Upper lobe of right lung (tissue), 1 donor: Measurements from ENCODE around the gene SAMD4A. TPM values are rescaled to one million over a fixed set of nuclear protein-coding genes. Genes with fewer than 3 reads are reported as not detected.
"Not testable (repeated sequence)": the region's sequence is repeated elsewhere in the genome, so short reads cannot be mapped to it uniquely, and the experiment has no call there.

ENCODE experiments used
- ATAC-seq: fragments of 200-7000 bp; cut with Tn5 transposase; one replicate; pipeline ENCODE4 v1.9.1; 2020; ENCODE audit warnings: mild to moderate bottlenecking, moderate library complexity
- DNase-seq: peaks from one replicate; pipeline ENCODE4 v3.0.0-alpha.2; 2020
- H3K27ac ChIP-seq: fragments of 200-600 bp; one replicate; pipeline ENCODE4 v1.8.0; 2022
- H3K27me3 ChIP-seq: fragments of 200-600 bp; one replicate; pipeline ENCODE4 v1.8.0; 2022; ENCODE audit warnings: mild to moderate bottlenecking
- H3K36me3 ChIP-seq: fragments of 200-600 bp; one replicate; pipeline ENCODE4 v1.8.0; 2022
- H3K4me1 ChIP-seq: fragments of 200-600 bp; one replicate; pipeline ENCODE4 v1.8.0; 2022
- H3K4me3 ChIP-seq: fragments of 200-600 bp; one replicate; pipeline ENCODE4 v1.8.0; 2022; ENCODE audit warnings: mild to moderate bottlenecking
- H3K9me3 ChIP-seq: fragments of 200-600 bp; one replicate; pipeline ENCODE4 v1.8.0; 2022
- intact Hi-C: fragments of 100-400 bp; cut with DNase I; formaldehyde crosslinking; loops from one replicate; pipeline ENCODE4 v1.11.0; 2022
- total RNA-seq: library from RNA; stranded (reverse); fragmentation: NEBNext Ultra II Directional; extraction: Animal tissue kit (Norgen Biotek cat#: 25700); gene quantifications from one replicate; pipeline ENCODE4 v1.2.1, GENCODE V29; 2021
- TF ChIP-seq, protein P1 (sequence below): fragments of 200-600 bp; IDR thresholded peaks from one replicate; pipeline ENCODE4 v1.8.0; 2022; ENCODE audit warnings: antibody characterized with exemption
- donor health status: DM: no; HTN: yes; CAD: no; lungs with severe emphysema.

Gene SAMD4A
- total RNA-seq, 1 donor from 2014 or later, result 39.1 TPM

GRCh38 chr14:54622192-54622958 is 55.4 kb downstream of the SAMD4A start:
- ATAC-seq (no peak), DNase-seq (no peak)
- Histone ChIP-seq H3K9me3 (no peaks in the 10 kb centered on the region), H3K4me3 (no peak overlapping the region), H3K4me1 (peaks cover 20% of the 10 kb centered on the region), H3K27ac (no peak overlapping the region), H3K27me3 (no peaks in the 10 kb centered on the region), H3K36me3 (no peaks in the 10 kb centered on the region)
- intact Hi-C loops, result no loop called here
- TF ChIP-seq, protein P1, sequence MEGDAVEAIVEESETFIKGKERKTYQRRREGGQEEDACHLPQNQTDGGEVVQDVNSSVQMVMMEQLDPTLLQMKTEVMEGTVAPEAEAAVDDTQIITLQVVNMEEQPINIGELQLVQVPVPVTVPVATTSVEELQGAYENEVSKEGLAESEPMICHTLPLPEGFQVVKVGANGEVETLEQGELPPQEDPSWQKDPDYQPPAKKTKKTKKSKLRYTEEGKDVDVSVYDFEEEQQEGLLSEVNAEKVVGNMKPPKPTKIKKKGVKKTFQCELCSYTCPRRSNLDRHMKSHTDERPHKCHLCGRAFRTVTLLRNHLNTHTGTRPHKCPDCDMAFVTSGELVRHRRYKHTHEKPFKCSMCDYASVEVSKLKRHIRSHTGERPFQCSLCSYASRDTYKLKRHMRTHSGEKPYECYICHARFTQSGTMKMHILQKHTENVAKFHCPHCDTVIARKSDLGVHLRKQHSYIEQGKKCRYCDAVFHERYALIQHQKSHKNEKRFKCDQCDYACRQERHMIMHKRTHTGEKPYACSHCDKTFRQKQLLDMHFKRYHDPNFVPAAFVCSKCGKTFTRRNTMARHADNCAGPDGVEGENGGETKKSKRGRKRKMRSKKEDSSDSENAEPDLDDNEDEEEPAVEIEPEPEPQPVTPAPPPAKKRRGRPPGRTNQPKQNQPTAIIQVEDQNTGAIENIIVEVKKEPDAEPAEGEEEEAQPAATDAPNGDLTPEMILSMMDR, result no peak

- Histone ChIP-seq H3K4me1 (peaks cover 28% of the 10 kb centered on the region), H3K36me3 (no peaks in the 10 kb centered on the region), H3K27ac (no peak overlapping the region), H3K4me3 (no peak overlapping the region), H3K27me3 (no peaks in the 10 kb centered on the region), H3K9me3 (no peaks in the 10 kb centered on the region)
- intact Hi-C loops, result no loop called here
- no peak for ATAC-seq
- TF ChIP-seq, protein P1, result no peak
- no peak for DNase-seq
Observed at GRCh38 chr14:54623279-54624004, 56.5 kb downstream of the SAMD4A start.

DNA sequence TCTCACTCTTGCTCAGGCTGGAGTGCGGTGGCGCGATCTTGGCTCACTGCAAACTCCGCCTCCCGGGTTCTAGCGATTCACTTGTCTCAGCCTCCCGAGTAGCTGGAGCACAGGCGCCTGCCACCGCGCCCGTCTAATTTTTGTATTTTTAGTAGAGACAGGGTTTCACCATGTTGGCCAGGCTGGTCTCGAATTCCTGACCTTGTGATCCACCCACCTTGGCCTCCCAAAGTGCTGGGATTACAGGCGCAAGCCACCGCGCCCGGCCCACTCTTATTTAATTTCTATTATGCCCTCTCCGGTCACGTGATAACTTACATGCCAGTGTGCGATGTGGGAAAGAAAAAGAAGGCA is 57.1 kb downstream of the SAMD4A start:
- H3K27me3 ChIP-seq, ATAC-seq, H3K27ac ChIP-seq, DNase-seq, H3K36me3 ChIP-seq, intact Hi-C loops, H3K4me3 ChIP-seq, H3K9me3 ChIP-seq: not testable (repeated sequence)
- H3K4me1 ChIP-seq, result peaks cover 34% of the 10 kb centered on the region

GRCh38 chr14:54625112-54625511 is 58.2 kb downstream of the SAMD4A start:
- Histone ChIP-seq H3K27me3 (no peaks in the 10 kb centered on the region), H3K36me3 (no peaks in the 10 kb centered on the region), H3K27ac (no peak overlapping the region), H3K4me1 (peaks cover 45% of the 10 kb centered on the region), H3K4me3 (no peak overlapping the region), H3K9me3 (no peaks in the 10 kb centered on the region)
- intact Hi-C loops, result no loop called here
- ATAC-seq (peak; percentile 21), DNase-seq (no peak)
- TF ChIP-seq, protein P1, result no peak

- Histone ChIP-seq H3K4me1 (peaks cover 46% of the 10 kb centered on the region), H3K36me3 (no peaks in the 10 kb centered on the region), H3K27ac (peak overlapping the region; percentile 74), H3K27me3 (no peaks in the 10 kb centered on the region), H3K4me3 (peak overlapping the region; percentile 20), H3K9me3 (no peaks in the 10 kb centered on the region)
- intact Hi-C loops, result no loop called here
- no peak for DNase-seq
- no peak for ATAC-seq
- TF ChIP-seq, protein P1, result no peak
Observed at GRCh38 chr14:54627219-54627539, 60.3 kb downstream of the SAMD4A start.

- H3K4me3 ChIP-seq, result peak overlapping the region; percentile 20
Observed at GRCh38 chr14:54627540-54628363, 60.8 kb downstream of the SAMD4A start.

More at GRCh38 chr14:54627540-54628363, 60.8 kb downstream of the SAMD4A start:
- H3K4me1 ChIP-seq, result peaks cover 46% of the 10 kb centered on the region
- TF ChIP-seq, protein P1, result no peak
- intact Hi-C loops, result no loop called here
- ATAC-seq (peak; percentile 66), DNase-seq (no peak)
- H3K9me3 ChIP-seq, result no peaks in the 10 kb centered on the region
- H3K27ac ChIP-seq, result peak overlapping the region; percentile 74
- H3K36me3 ChIP-seq, result no peaks in the 10 kb centered on the region
- H3K27me3 ChIP-seq, result no peaks in the 10 kb centered on the region
